LNCAP (cell line): ENCODE data around the gene CMA1.

Source experiments
- TF ChIP-seq, protein P1 (sequence below): fragments of 450-650 bp; IDR thresholded peaks from 2 replicates; pipeline ENCODE4 v1.5.1; 2017; ENCODE audit warnings: mild to moderate bottlenecking

CMA1 gene

DNA sequence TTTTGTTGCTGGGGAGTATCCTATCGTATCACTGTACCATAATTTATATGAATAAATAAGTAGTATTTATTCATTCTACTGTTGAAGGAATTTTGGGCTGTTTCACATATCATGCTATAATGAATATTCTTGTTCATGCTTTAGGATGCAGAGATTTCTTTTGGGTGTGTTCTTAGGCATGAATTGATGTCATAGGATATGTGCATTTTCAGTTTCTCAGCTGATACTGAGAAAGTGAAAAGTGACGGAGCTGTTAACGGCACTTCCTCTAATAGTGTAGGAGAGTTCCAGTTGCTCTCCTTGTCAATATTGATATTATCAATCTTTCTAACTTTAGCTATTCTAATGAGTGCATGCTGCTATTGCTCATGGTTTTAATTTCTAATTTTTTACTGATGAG, 42.3 kb downstream of the CMA1 start:
- TF ChIP-seq, protein P1, sequence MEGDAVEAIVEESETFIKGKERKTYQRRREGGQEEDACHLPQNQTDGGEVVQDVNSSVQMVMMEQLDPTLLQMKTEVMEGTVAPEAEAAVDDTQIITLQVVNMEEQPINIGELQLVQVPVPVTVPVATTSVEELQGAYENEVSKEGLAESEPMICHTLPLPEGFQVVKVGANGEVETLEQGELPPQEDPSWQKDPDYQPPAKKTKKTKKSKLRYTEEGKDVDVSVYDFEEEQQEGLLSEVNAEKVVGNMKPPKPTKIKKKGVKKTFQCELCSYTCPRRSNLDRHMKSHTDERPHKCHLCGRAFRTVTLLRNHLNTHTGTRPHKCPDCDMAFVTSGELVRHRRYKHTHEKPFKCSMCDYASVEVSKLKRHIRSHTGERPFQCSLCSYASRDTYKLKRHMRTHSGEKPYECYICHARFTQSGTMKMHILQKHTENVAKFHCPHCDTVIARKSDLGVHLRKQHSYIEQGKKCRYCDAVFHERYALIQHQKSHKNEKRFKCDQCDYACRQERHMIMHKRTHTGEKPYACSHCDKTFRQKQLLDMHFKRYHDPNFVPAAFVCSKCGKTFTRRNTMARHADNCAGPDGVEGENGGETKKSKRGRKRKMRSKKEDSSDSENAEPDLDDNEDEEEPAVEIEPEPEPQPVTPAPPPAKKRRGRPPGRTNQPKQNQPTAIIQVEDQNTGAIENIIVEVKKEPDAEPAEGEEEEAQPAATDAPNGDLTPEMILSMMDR, result no peak

DNA sequence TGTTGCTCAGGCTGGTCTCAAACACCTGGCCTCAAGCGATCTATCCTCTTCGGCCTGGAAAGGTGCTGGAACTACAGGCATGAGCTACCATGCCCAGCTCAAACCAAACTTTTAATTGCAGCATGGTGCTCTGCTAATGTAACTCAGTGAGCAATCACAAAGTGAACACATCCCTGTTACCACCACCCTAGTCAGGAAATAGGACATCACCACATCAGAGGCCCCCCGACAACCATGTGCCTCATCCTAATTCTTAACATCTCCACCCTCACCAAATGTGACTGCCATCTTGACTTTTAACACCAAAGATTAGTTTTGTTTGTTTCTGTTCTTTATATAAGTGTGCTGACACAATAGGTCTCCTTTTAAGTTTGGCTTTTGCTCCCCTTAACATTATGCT, 42.7 kb downstream of the CMA1 start:
- TF ChIP-seq, protein P1, result no peak

DNA sequence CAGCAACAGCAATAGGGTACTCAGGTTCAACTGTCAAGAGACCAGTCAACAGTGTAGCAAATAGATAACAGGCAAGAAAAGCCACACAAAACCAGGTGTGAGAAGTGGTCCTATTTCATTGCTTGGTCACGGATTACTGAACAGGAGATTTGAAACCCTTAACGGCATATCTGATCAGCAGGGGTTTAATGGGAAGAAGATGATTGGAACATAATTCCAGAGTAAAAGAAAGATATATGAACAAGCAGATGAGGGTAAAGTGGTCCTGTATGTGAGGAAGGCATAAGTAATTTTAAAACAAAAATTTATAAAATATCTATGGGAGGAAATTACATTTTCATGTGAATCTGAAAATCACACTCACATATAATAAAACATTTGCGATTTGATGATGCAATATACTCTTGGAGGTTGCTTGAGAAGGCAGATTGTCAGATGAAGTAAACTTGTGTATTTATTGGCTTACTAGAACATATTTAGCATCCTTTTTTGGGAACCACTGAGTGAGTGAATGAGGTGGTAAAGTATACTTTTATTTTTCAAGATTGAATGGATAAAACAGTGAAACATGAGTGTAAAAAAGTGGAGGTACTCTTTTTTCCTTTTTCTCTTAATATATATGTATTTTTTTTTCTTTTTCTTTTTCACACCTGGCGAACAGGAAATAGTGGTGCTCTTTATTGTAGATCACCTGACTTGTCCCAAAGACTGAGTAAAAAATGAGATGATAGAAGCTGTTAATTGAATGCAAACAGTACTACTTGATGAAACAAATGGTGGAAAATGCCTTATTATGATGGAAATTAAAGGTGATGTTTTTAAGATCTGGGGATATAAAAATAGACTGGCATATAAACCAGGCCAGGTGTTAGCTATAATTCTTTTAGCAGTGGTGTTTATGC, 43.9 kb downstream of the CMA1 start:
- TF ChIP-seq, protein P1, result no peak

DNA sequence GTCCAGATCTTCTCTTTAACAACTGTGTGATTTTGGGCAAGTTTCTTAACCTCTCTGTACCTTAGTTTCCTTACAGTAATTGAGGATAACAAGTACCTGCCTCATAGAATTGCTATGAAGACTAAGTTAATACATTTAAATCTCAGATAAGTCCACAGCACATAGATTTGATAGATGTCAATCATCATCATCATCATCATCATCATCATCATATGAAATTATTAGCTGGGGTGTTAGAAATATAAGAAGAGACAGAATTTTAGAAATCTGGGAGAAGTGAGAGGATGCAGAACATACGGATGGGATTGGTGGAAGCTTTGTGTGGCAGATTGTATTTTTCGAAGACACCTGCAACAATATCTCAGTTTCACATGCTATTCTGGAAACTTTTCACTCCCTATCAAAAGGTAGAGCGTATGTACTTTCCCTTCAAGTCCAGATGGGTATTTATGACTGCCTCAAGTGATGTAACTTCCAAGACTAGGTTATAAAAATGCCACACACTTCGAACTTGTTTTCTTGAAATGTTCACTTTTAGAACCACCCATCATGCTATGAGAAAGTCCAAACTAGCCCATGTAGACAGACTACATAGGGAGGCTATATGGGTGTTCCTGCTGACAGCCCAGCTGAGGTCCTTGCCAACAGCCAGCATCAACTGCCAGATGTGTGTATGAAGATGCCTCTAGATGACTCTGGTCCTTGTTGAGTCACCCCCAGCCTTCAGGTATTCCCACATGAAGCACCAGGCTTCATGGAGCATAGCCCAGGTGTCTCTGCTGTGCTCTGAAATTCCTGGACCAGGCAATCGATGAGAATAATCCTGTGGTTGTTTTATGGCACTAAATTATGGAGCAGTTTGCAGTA, 44.8 kb downstream of the CMA1 start:
- TF ChIP-seq, protein P1, result no peak

DNA sequence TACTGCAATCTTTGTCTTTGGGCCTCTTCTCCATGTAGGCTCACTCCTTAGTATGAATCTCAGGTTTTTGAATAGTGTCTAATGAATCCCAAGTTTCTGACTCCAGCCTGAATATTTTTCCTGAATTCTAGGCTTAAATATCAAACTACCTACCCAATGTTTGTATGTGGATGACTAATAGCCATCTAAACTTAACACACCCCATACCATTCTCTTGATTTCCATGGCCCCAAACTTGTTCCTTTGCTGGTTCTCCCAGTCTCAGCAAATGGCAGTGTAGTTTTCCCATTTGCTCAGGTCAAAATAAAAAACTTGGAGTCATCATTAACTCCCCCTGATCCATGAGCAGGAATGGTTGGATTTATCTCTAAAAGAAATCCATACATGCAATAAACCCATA, 46.7 kb downstream of the CMA1 start:
- TF ChIP-seq, protein P1, result no peak

DNA sequence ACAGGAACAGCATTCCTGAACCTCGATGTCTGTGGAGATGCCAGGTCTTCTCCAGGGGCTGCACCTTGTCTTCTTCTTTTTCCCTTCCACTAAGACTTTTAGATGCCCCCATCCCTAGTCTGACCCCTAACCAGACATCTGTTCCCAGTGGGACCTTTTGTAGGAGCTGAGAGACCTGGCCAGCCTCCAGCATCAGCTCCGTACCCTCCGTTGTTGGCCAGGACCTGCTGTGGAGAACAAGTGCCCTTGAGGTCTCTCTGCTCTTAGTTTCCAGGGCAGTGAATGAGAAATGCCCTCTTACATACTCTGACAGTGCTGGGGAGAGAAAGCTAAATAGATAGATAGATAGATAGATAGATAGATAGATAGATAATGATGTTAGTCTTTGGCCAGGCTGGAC, 48.7 kb downstream of the CMA1 start:
- TF ChIP-seq, protein P1, result no peak

DNA sequence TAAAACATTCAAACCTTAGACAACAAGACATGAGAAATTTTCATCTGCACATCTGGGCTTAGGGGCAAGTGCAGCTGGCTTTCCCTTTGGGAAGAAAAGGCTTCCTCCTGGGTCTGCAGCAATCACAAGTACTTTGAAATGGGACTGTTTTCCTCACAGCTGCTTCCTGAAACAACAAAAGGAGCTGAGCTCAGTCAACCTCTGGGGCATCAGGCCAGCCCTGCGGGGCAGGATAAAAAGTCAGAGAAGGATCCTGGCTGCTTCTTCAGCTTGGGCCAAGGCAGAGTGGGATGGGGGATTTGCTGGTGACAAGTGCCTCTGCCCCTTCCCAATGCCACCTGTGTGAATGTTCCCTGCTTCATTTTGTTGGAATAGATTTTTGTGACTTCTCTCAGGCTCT, 49.3 kb downstream of the CMA1 start:
- TF ChIP-seq, protein P1, result no peak
